ENCODE measurements around the gene RNF8. TPM values are rescaled to one million over a fixed set of nuclear protein-coding genes. Genes with fewer than 3 reads are reported as not detected.

The RNF8 gene
- total RNA-seq, 4 donors from 2014 or later: 8.9 to 19.0 (median 13.5) TPM

GRCh38 chr6:37429352-37429750 is 75.6 kb downstream of the RNF8 start:
- no peak overlapping the region for H3K4me3 ChIP-seq
- no peak overlapping the region for H3K27ac ChIP-seq
- H3K27me3 ChIP-seq: no peaks in the 10 kb centered on the region
- DNase-seq: no peak
- peaks cover 0 to 8% (median 4%) of the 10 kb centered on the region in 4 donors for H3K4me1 ChIP-seq
- no peaks in the 10 kb centered on the region for H3K9me3 ChIP-seq
- no peak for TF ChIP-seq CTCF (IDR thresholded peaks at IDR 0.05)
- no peak for TF ChIP-seq POLR2A (IDR thresholded peaks at IDR 0.05)
- no peaks in the 10 kb centered on the region for H3K36me3 ChIP-seq

GRCh38 chr6:37432590-37432915 is 78.8 kb downstream of the RNF8 start:
- no peak for DNase-seq
- H3K27me3 ChIP-seq: no peaks in the 10 kb centered on the region
- H3K4me1 ChIP-seq: peaks cover 0 to 12% (median 5%) of the 10 kb centered on the region in 4 donors
- peaks cover 0 to 16% (median 0%) of the 10 kb centered on the region in 3 donors for H3K36me3 ChIP-seq
- H3K27ac ChIP-seq: peak overlapping the region; percentile 89 to 94 (median 92)
- peak overlapping the region; percentile 77 to 96 (median 89) for H3K4me3 ChIP-seq
- TF ChIP-seq POLR2A (IDR thresholded peaks at IDR 0.05) (no peak), CTCF (IDR thresholded peaks at IDR 0.05) (no peak)
- no peaks in the 10 kb centered on the region for H3K9me3 ChIP-seq

- Histone ChIP-seq H3K27me3 (no peaks in the 10 kb centered on the region), H3K9me3 (no peaks in the 10 kb centered on the region), H3K27ac (peak within 1 kb of the TSS; percentile 89 to 94 (median 92)), H3K4me3 (peak within 1 kb of the TSS; percentile 77 to 96 (median 89)), H3K36me3 (peaks cover 0 to 21% (median 0%) of the 10 kb centered on the region in 3 donors), H3K4me1 (peaks cover 0 to 12% (median 5%) of the 10 kb centered on the region in 4 donors)
- TF ChIP-seq POLR2A (IDR thresholded peaks at IDR 0.05) (peak; percentile 62 to 74), CTCF (IDR thresholded peaks at IDR 0.05) (no peak)
- DNase-seq: peak; percentile 94 to 98 (median 97)
Measured at GRCh38 chr6:37432916-37433656, 79.3 kb downstream of the RNF8 start, which contains the start of gene CMTR1. Gene CMTR1, plus strand, starts transcription at chr6:37433221. Its CDS starts 2,409 bp downstream, at chr6:37435630.

- Histone ChIP-seq H3K9me3 (no peaks in the 10 kb centered on the region), H3K27me3 (no peaks in the 10 kb centered on the region), H3K4me3 (peak overlapping the region; percentile 77 to 96 (median 89)), H3K27ac (peak overlapping the region; percentile 89 to 94 (median 92)), H3K4me1 (peaks cover 0 to 12% (median 5%) of the 10 kb centered on the region in 4 donors), H3K36me3 (peaks cover 0 to 26% (median 0%) of the 10 kb centered on the region in 3 donors)
- TF ChIP-seq POLR2A (IDR thresholded peaks at IDR 0.05) (no peak), CTCF (IDR thresholded peaks at IDR 0.05) (no peak)
- peak in 1 of 3 donors; percentile 27 for DNase-seq
Measured at GRCh38 chr6:37433657-37434271, 80.0 kb downstream of the RNF8 start.

GRCh38 chr6:37435373-37435772 is 81.6 kb downstream of the RNF8 start:
- Histone ChIP-seq H3K27me3 (no peaks in the 10 kb centered on the region), H3K4me3 (no peak overlapping the region), H3K36me3 (peaks cover 0 to 34% (median 0%) of the 10 kb centered on the region in 3 donors), H3K9me3 (no peaks in the 10 kb centered on the region), H3K27ac (no peak overlapping the region), H3K4me1 (peaks cover 0 to 12% (median 5%) of the 10 kb centered on the region in 4 donors)
- TF ChIP-seq POLR2A (IDR thresholded peaks at IDR 0.05): no peak
- TF ChIP-seq CTCF (IDR thresholded peaks at IDR 0.05): no peak
- DNase-seq: no peak
